OCI-M2 (cell line): Measurements from ENCODE around the gene RPL29.

Experiments
- DNase-seq: peaks from one replicate; lab custom pipeline; 2025; ENCODE audit not compliant: unreplicated experiment; lab: John Stamatoyannopoulos, UW

The RPL29 gene

GRCh38 chr3:51947215-51947900 lies 48.3 kb downstream of the RPL29 start:
- no peak for DNase-seq

- no peak for DNase-seq
These were observed 48.9 kb downstream of the RPL29 start for GRCh38 chr3:51946796-51947195.

- DNase-seq: no peak
These were observed 49.6 kb downstream of the RPL29 start for GRCh38 chr3:51945926-51946705.

- no peak for DNase-seq
These were observed 50.5 kb downstream of the RPL29 start for GRCh38 chr3:51945031-51945840.

- DNase-seq: no peak
These were observed 51.2 kb downstream of the RPL29 start for GRCh38 chr3:51944451-51945021.
